Activated CD8-positive, alpha-beta memory T cell treated with anti-CD3 and anti-CD28 coated beads, Interleukin-2, amount 10 ng/mL, durations not matched to agents 7 days and 5 days (primary cell): Measurements from ENCODE around the gene SUN3. TPM values are rescaled to one million over a fixed set of nuclear protein-coding genes. Genes with fewer than 3 reads are reported as not detected.
"Not testable (repeated sequence)": the region's sequence is repeated elsewhere in the genome, so short reads cannot be mapped to it uniquely, and the experiment has no call there.

Experiments used
- ATAC-seq: fragments of 150-1000 bp; cut with Tn5 transposase; one replicate; pipeline ENCODE4 v1.10.0; 2021; ENCODE audit warnings: moderate library complexity
- CTCF ChIA-PET: fragments of 350-600 bp; sonication (Branson Sonifier 250); formaldehyde crosslinking; loops from one replicate; lab custom pipeline; 2021; ENCODE audit warnings: antibody characterized with exemption; lab: Charles Lee
- DNase-seq: peaks from one replicate; pipeline ENCODE4 v3.0.0-alpha.2; 2020
- H3K27ac Mint-ChIP-seq: one replicate; pipeline ENCODE4 v1.8.0; 2021; ENCODE audit warnings: mild to moderate bottlenecking, mixed read lengths
- H3K27me3 Mint-ChIP-seq: one replicate; pipeline ENCODE4 v1.8.0; 2021; ENCODE audit warnings: mixed read lengths
- H3K36me3 Mint-ChIP-seq: one replicate; pipeline ENCODE4 v1.8.0; 2021; ENCODE audit warnings: mild to moderate bottlenecking, mixed read lengths
- H3K4me1 Mint-ChIP-seq: one replicate; pipeline ENCODE4 v1.8.0; 2021; ENCODE audit warnings: mixed read lengths
- H3K4me3 Mint-ChIP-seq: one replicate; pipeline ENCODE4 v1.8.0; 2021; ENCODE audit warnings: mild to moderate bottlenecking, moderate library complexity, mixed read lengths
- H3K9me3 Mint-ChIP-seq: one replicate; pipeline ENCODE4 v1.8.0; 2022; ENCODE audit warnings: low read depth, mixed read lengths
- total RNA-seq, 2 experiments: library from RNA; stranded (reverse); gene quantifications; one replicate each; pipeline ENCODE4 v1.2.3, GENCODE V29; 2021

Gene SUN3
- total RNA-seq, 2 experiments from 2014 or later = not detected

DNA sequence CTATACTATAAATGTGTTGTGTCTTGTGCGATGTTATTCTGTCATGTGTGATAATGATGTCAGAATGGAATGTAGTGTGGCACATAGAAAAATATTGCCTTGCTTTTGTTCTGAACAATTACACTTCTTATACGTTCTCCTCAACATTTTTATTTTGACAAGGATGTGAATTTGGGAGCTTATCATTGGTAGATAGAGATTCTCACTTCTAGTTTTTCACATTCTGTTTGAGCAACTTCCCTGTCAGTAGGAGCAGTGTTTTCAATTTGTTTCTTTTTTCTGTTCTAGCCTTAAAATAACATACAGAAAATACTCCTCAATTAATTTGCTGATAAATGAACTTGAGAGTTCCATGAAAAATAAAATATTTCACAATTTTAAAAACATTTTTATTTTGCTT is 17.6 kb downstream of the SUN3 start:
- H3K27ac Mint-ChIP-seq = no peak overlapping the region
- H3K27me3 Mint-ChIP-seq = peaks cover 3% of the 10 kb centered on the region
- no peaks in the 10 kb centered on the region for H3K4me1 Mint-ChIP-seq
- no peak overlapping the region for H3K4me3 Mint-ChIP-seq
- no peaks in the 10 kb centered on the region for H3K9me3 Mint-ChIP-seq
- ATAC-seq (no peak), DNase-seq (no peak)
- no peaks in the 10 kb centered on the region for H3K36me3 Mint-ChIP-seq
- CTCF ChIA-PET = no interaction called here

DNA sequence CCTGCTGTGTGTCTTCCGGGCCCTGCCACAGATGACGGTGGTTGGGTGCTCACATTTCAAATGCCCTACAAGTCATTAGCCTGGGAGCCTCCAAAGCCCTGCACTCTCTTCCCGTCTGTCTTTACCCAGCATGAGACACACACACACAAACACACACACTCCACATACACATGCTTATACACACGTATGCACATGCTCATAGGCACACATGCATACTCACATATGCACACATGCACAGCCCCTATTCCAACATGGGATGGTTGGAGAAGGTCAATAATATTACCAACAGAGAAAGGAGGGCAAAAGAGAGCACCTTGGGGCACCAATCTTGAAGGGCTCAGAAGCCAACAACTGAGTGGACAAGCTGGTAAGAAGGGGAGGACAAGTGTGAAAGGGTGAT is 19.0 kb downstream of the SUN3 start:
- H3K27me3 Mint-ChIP-seq = peaks cover 6% of the 10 kb centered on the region
- no peaks in the 10 kb centered on the region for H3K36me3 Mint-ChIP-seq
- H3K4me1 Mint-ChIP-seq = no peaks in the 10 kb centered on the region
- no peak for ATAC-seq
- H3K9me3 Mint-ChIP-seq = no peaks in the 10 kb centered on the region
- CTCF ChIA-PET = no interaction called here
- H3K27ac Mint-ChIP-seq = no peak overlapping the region
- H3K4me3 Mint-ChIP-seq = no peak overlapping the region
- DNase-seq = no peak

DNA sequence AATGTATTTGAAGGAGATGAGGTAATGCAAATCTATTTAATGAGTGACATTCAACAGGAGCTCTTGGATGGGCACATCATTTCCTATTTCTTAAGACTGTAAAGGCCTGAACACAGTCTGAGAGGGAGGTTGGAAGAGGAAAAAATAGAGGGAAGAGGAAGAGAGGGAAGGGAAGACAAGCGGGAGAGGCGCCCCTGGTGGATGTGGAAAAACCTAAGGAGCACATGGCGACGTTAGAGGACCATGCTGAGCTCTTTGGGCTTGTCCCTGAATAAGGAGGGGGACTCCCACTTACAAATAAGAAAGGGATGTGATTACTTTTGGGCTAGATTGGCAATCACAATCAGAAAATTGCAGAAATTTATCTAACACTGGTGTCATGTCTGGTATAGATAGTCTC is 19.6 kb downstream of the SUN3 start:
- Mint-ChIP-seq H3K36me3 (no peaks in the 10 kb centered on the region), H3K4me3 (no peak overlapping the region), H3K27me3 (peaks cover 9% of the 10 kb centered on the region), H3K27ac (no peak overlapping the region), H3K4me1 (no peaks in the 10 kb centered on the region), H3K9me3 (no peaks in the 10 kb centered on the region)
- CTCF ChIA-PET = no interaction called here
- DNase-seq (no peak), ATAC-seq (no peak)

DNA sequence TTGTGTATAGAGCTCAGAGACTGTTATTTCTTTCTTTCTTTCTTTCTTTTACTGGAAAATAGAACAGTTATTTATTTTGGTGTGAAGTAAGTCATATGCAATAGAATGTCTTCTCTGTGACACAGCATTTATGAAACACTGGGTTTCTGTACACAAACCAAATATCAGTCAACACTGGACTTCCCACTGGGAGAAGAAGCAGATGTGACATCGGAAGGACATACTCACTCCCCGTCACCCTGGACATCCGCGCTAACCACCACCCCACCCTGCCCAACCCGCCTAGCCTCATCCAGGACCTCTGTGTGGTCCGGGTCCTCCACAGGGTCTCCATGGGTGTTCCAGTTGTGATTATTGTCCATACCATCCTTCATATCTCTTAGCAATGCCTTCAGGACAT is 22.0 kb downstream of the SUN3 start:
- no peak for ATAC-seq
- DNase-seq = no peak
- Mint-ChIP-seq H3K9me3 (no peaks in the 10 kb centered on the region), H3K36me3 (no peaks in the 10 kb centered on the region), H3K4me3 (no peak overlapping the region), H3K27me3 (peaks cover 14% of the 10 kb centered on the region), H3K4me1 (no peaks in the 10 kb centered on the region), H3K27ac (no peak overlapping the region)
- CTCF ChIA-PET = no interaction called here

DNA sequence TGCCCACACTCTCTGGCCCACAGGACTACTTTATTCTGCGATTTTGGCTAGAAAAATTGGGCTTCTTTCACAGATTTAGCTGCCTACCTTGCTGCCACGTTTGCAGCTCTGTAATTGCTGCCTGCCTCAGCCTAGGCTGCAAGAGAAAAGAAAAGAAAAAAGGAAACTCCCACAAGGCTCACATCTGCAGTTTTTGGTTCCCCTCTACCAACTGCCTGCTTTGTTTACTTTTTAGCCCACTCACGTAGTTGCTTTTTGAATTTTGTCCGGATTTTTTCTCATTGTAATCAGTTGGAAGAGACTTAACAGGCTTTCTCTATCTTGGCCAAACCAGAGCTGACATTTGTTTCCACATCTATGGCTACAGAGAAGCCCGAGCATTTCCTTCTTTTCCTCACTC is 24.3 kb downstream of the SUN3 start:
- DNase-seq (no peak), ATAC-seq (no peak)
- Mint-ChIP-seq H3K4me1 (no peaks in the 10 kb centered on the region), H3K4me3 (no peak overlapping the region), H3K27me3 (peaks cover 14% of the 10 kb centered on the region), H3K36me3 (no peaks in the 10 kb centered on the region), H3K27ac (no peak overlapping the region), H3K9me3 (no peaks in the 10 kb centered on the region)
- CTCF ChIA-PET = interaction anchor here (0.6 kb wide), 1 partner anchor 8 kb away, joined by 3 read pairs; no protein-coding TSS in a partner anchor

DNA sequence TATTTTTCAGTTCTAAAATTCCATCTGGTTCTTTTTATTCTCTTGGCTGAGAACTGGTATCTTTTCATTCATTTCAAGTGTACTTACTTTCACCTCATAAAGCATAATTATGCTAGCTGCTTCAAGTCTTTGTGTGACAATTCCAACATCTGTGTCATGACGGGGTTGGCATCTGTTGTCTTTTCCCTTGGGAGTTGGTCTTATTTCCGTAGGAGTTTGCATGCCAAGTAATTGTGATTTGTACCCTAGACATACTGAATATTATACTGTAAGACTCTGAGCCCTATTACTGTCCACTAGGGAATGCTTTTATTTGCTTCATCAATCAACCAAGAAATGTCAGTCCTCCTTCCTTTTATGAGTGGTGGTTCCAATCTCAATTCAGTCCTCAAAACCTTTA is 24.9 kb downstream of the SUN3 start:
- DNase-seq = no peak
- Mint-ChIP-seq H3K4me3 (no peak overlapping the region), H3K27ac (no peak overlapping the region), H3K36me3 (no peaks in the 10 kb centered on the region), H3K4me1 (no peaks in the 10 kb centered on the region), H3K27me3 (peaks cover 14% of the 10 kb centered on the region), H3K9me3 (no peaks in the 10 kb centered on the region)
- ATAC-seq = no peak
- CTCF ChIA-PET = no interaction called here

DNA sequence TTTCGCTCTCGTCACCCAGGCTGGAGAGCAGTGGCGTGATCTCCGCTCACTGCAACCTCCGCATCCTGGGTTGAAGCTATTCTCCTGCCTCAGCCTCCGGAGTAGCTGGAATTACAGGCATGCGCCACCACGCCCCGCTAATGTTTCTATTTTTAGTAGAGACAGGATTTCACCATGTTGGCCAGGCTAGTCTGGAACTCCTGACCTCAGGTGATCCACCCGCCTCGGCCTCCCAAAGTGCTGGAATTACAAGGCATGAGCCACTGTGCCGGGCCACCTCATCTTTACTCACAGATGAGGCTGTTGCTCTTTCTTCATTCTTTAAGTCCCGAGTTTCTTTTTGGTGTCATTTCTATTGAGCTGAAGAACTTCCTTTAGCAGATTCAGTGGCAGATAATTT is 28.7 kb downstream of the SUN3 start:
- not testable (repeated sequence) for H3K27ac Mint-ChIP-seq, H3K4me1 Mint-ChIP-seq, H3K36me3 Mint-ChIP-seq, H3K4me3 Mint-ChIP-seq, ATAC-seq, H3K9me3 Mint-ChIP-seq, DNase-seq
- CTCF ChIA-PET = interaction anchor here (0.8 to 1.6 kb wide), 5 partner anchors 9 to 78 kb away, joined by 3 read pairs; no protein-coding TSS in a partner anchor
- H3K27me3 Mint-ChIP-seq = peaks cover 15% of the 10 kb centered on the region

DNA sequence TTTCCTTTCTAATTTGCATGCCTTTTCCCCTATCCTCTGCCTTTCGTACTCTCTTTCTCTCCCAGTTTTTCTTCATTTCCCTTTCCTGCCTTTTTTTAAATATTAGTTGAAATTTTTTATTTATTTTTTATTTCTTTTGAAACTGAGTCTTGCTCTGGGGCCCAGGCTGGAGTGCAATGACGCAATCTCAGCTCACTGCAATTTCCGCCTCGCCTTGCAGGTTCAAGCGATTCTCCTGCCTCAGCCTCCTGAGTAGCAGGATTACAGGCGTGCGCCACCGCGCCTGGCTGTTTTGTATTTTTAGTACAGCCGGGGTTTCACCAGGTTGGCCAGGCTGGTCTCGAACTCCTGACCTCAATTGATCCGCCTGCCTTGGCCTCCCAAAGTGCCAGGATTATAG is 29.5 kb downstream of the SUN3 start:
- Mint-ChIP-seq H3K4me3 (no peak overlapping the region), H3K9me3 (peaks cover 6% of the 10 kb centered on the region), H3K27me3 (peaks cover 9% of the 10 kb centered on the region), H3K4me1 (no peaks in the 10 kb centered on the region), H3K36me3 (peaks cover 5% of the 10 kb centered on the region), H3K27ac (no peak overlapping the region)
- DNase-seq = no peak
- ATAC-seq = no peak
- CTCF ChIA-PET = interaction anchor here (0.9 to 1.2 kb wide), 3 partner anchors 28 to 85 kb away, joined by 3 to 4 read pairs (median 4); no protein-coding TSS in a partner anchor

DNA sequence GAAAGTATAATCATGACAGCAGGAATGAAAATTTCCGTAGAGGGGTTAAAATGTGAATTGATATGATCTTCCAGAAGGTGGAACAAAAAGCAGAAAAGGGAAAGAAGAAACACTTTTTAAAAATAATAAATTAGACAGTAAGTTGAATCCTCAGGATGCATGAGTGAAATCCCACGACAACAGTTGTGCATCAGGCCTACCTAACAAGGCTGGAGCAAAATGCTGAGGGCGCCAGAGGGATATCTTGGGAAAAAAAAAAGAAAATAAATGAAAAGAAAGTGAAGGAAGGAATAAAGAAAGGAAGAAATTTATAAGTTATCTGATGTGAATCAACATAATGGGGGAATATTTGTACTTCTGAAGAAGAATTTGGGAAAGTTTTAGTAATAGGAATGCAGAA is 36.5 kb downstream of the SUN3 start:
- ATAC-seq (no peak), DNase-seq (no peak)
- peaks cover 8% of the 10 kb centered on the region for H3K9me3 Mint-ChIP-seq
- H3K36me3 Mint-ChIP-seq = peaks cover 7% of the 10 kb centered on the region
- H3K27me3 Mint-ChIP-seq = no peaks in the 10 kb centered on the region
- peak overlapping the region; percentile 81 for H3K4me3 Mint-ChIP-seq
- H3K27ac Mint-ChIP-seq = peak overlapping the region; percentile 92
- H3K4me1 Mint-ChIP-seq = peaks cover 21% of the 10 kb centered on the region
- CTCF ChIA-PET = interaction anchor here (1.0 to 2.7 kb wide), 16 partner anchors 9 to 162 kb away, joined by 3 to 70 read pairs (median 8); no protein-coding TSS in a partner anchor

DNA sequence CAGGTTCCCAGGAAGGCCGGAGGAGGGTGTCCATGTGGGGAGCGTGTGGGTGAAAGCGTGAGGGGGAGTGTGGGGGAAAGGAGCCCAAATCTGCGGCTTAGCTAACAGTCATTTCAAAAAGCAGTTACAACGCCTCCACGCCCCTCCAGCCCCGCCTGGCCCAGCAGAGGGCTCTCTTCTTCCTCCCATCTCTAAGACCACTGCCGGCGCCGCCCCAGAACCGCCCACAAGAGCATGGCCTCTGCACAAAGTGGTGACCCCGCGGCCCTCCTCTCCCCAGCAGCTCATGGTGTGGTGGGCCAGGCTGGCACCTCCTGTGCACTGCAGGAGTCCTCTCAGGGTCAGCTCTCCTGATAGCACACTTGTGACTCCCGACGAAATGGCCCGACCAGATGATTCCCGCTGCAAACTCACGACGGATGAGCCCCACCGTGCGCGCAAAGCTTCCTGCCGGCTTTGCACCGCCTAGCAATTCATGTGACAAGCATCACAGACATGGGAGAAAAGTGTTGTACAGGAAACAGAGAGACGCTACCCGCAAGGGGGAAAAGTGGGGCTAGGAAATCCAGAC is 37.1 kb downstream of the SUN3 start:
- peaks cover 8% of the 10 kb centered on the region for H3K9me3 Mint-ChIP-seq
- peaks cover 7% of the 10 kb centered on the region for H3K36me3 Mint-ChIP-seq
- ATAC-seq = peak; percentile 98
- no peaks in the 10 kb centered on the region for H3K27me3 Mint-ChIP-seq
- peak overlapping the region; percentile 81 for H3K4me3 Mint-ChIP-seq
- H3K4me1 Mint-ChIP-seq = peaks cover 21% of the 10 kb centered on the region
- CTCF ChIA-PET = interaction anchor here (0.8 to 2.7 kb wide), 21 partner anchors 8 to 163 kb away, joined by 3 to 70 read pairs (median 6); no protein-coding TSS in a partner anchor
- peak overlapping the region; percentile 92 for H3K27ac Mint-ChIP-seq
- peak; percentile 96 for DNase-seq

DNA sequence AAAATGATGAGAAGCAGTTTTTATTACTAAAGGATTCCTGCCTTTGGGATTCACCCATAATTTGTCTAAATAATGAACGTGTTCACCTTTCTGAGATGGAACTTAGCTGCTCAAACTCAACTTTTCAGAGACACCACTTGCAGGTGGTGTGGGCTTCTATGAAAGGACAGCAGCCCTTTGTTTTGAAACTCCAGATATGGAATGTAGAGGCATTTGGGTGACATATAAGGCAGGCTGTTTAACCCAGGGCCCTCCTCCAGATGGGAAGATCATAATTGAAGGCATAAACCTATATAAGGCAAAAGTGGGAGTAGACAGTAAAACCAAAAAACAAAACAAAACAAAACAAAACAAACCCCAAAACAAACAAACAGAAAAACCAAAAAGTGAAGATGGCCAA is 37.6 kb downstream of the SUN3 start:
- DNase-seq (no peak), ATAC-seq (peak; percentile 2)
- H3K4me3 Mint-ChIP-seq = peak overlapping the region; percentile 81
- CTCF ChIA-PET = interaction anchor here (0.8 to 2.7 kb wide), 21 partner anchors 8 to 164 kb away, joined by 3 to 70 read pairs (median 6); no protein-coding TSS in a partner anchor
- no peaks in the 10 kb centered on the region for H3K27me3 Mint-ChIP-seq
- H3K4me1 Mint-ChIP-seq = peaks cover 21% of the 10 kb centered on the region
- H3K9me3 Mint-ChIP-seq = peaks cover 8% of the 10 kb centered on the region
- H3K36me3 Mint-ChIP-seq = peaks cover 7% of the 10 kb centered on the region
- H3K27ac Mint-ChIP-seq = peak overlapping the region; percentile 92

DNA sequence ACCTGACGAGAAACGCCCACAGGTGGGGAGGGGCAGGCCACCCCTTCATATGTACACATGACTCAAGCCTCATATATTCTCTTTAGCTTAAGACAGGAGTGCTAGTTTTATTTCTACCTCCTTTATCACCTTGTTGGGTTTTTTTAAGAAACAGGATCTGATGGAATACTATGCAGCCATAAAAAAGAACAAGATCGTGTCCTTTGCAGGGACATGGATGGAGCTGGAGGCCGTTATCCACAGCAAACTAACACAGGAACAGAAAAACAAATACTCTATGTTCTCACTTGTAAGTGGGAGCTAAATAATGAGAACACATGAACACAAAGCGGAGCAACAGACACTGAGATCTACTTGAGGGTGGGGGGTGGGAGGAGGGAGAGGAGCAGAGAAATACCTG is 38.3 kb downstream of the SUN3 start:
- Mint-ChIP-seq H3K36me3 (peaks cover 7% of the 10 kb centered on the region), H3K27me3 (no peaks in the 10 kb centered on the region), H3K9me3 (peaks cover 8% of the 10 kb centered on the region), H3K27ac (peak overlapping the region; percentile 67), H3K4me1 (peaks cover 21% of the 10 kb centered on the region), H3K4me3 (no peak overlapping the region)
- DNase-seq (no peak), ATAC-seq (no peak)
- CTCF ChIA-PET = interaction anchor here (1.3 to 2.7 kb wide), 12 partner anchors 10 to 118 kb away, joined by 3 to 70 read pairs (median 10); no protein-coding TSS in a partner anchor

DNA sequence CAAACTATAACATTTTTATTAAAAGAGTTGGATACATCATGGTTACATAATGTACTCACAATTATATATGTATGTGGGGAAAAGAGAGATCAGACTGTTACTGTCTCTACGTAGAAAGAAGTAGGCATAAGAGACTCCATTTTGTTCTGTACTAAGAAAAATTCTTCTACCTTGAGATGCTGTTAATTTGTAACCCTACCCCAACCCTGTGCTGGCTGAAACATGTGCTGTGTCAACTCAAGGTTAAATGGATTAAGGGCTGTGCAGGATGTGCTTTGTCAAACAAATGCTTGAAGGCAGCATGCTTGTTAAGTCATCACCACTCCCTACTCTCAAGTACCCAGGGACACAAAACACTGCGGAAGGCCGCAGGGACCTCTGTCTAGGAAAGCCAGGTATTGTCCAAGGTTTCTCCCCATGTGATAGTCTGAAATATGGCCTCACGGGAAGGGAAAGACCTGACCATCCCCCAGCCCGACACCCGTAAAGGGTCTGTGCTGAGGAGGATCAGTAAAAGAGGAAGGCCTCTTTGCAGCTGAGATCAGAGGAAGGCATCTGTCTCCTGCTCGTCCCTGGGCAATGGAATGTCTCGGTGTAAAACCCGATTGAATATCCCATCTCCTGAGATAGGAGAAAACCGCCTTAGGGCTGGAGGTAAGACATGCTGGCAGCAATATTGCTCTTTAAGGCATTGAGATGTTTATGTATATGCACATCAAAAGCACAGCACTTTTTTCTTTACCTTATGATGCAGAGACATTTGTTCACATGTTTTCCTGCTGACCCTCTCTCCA is 39.1 kb downstream of the SUN3 start:
- CTCF ChIA-PET = interaction anchor here (1.0 to 2.5 kb wide), 9 partner anchors 16 to 120 kb away, joined by 3 to 70 read pairs (median 4); no protein-coding TSS in a partner anchor

More for the DNA sequence above, 39.1 kb downstream of the SUN3 start:
- H3K4me1 Mint-ChIP-seq = peaks cover 21% of the 10 kb centered on the region
- H3K36me3 Mint-ChIP-seq, H3K27me3 Mint-ChIP-seq, DNase-seq, H3K4me3 Mint-ChIP-seq, H3K27ac Mint-ChIP-seq, ATAC-seq, H3K9me3 Mint-ChIP-seq: not testable (repeated sequence)
